Parathyroid adenoma (tissue), 2 donors: ENCODE results near the gene ZSWIM6.
"Not testable (repeated sequence)": the region's sequence is repeated elsewhere in the genome, so short reads cannot be mapped to it uniquely, and the experiment has no call there.

Experiments
- H2AFZ ChIP-seq: fragments of 300-600 bp; sonication (generic); one replicate; pipeline ENCODE4 v1.7.0; 2017; ENCODE audit warnings: antibody characterized with exemption, mild to moderate bottlenecking
- H3K27ac ChIP-seq: fragments of 300-600 bp; sonication (generic); one replicate; pipeline ENCODE4 v1.7.0; 2017
- H3K27me3 ChIP-seq: fragments of 300-600 bp; sonication (generic); one replicate; pipeline ENCODE4 v1.7.0; 2017; ENCODE audit warnings: low read length; ENCODE audit not compliant: control insufficient read depth, insufficient read depth
- H3K36me3 ChIP-seq: fragments of 300-600 bp; sonication (generic); one replicate; pipeline ENCODE4 v1.7.0; 2017; ENCODE audit warnings: low read length; ENCODE audit not compliant: control insufficient read depth, insufficient read depth
- H3K4me1 ChIP-seq: fragments of 300-600 bp; sonication (generic); one replicate; pipeline ENCODE4 v1.7.0; 2017; ENCODE audit warnings: control low read depth
- H3K4me2 ChIP-seq: fragments of 300-600 bp; sonication (generic); one replicate; pipeline ENCODE4 v1.7.0; 2017; ENCODE audit warnings: low read length
- H3K4me3 ChIP-seq: fragments of 300-600 bp; sonication (generic); one replicate; pipeline ENCODE4 v1.7.0; 2017; ENCODE audit warnings: low read depth, low read length
- H3K79me2 ChIP-seq: fragments of 300-600 bp; sonication (generic); one replicate; pipeline ENCODE4 v1.7.0; 2017; ENCODE audit warnings: control low read depth
- H3K9ac ChIP-seq: fragments of 300-600 bp; sonication (generic); one replicate; pipeline ENCODE4 v1.7.0; 2017; ENCODE audit warnings: mild to moderate bottlenecking
- H3K9me3 ChIP-seq: fragments of 300-600 bp; sonication (generic); one replicate; pipeline ENCODE4 v1.7.0; 2017; ENCODE audit warnings: low read length; ENCODE audit not compliant: control insufficient read depth
- TF ChIP-seq, protein P1 (sequence below): fragments of 300-600 bp; sonication (generic); IDR thresholded peaks from one replicate; pipeline ENCODE4 v1.7.0; 2017; ENCODE audit warnings: antibody characterized with exemption, mild to moderate bottlenecking
- donor health status: primary hyperparathyroidism.

ZSWIM6 gene

DNA sequence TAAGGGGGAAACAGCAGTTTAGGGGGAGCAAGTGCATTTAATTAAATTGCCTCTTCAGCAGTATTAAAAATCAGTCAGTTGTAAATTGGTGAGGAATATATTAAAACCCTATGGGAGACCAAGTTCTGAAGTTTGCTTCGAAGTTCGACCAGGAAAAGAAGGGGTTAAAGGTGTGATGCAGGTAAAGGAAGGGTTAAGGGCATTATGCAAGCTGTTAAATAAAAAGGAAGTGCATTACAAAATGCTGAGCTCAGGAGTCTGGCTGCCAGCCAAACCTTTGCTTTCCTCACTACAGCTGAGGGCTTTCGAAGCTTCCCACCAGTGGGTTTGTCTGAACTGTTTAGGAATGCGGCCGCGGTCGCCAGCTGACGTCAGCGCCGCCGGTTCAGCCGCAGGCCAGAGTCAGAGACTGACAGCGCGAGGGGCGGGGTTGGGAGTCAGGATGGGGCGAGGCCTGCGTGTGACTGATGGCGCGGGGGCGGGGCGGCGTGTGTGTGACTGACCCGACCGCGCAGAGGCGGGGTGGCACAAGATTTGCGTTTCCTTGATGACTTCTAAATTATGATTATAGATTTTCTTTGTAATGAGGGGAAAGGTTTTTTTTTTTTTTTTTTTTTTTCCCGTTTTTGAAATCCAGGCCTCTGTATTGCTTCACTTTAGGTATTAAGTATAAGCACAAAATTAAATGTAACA, 76.6 kb downstream of the ZSWIM6 start:
- Histone ChIP-seq H3K4me1 (peaks cover 7% of the 10 kb centered on the region), H3K4me2 (peak overlapping the region; percentile 77), H3K9ac (no peak overlapping the region), H3K27ac (peak overlapping the region; percentile 60), H3K79me2 (peaks cover 39% of the 10 kb centered on the region), H2AFZ (peak overlapping the region; percentile 38), H3K27me3 (no peaks in the 10 kb centered on the region), H3K9me3 (no peaks in the 10 kb centered on the region), H3K36me3 (no peaks in the 10 kb centered on the region), H3K4me3 (peak overlapping the region; percentile 43)
- TF ChIP-seq, protein P1, sequence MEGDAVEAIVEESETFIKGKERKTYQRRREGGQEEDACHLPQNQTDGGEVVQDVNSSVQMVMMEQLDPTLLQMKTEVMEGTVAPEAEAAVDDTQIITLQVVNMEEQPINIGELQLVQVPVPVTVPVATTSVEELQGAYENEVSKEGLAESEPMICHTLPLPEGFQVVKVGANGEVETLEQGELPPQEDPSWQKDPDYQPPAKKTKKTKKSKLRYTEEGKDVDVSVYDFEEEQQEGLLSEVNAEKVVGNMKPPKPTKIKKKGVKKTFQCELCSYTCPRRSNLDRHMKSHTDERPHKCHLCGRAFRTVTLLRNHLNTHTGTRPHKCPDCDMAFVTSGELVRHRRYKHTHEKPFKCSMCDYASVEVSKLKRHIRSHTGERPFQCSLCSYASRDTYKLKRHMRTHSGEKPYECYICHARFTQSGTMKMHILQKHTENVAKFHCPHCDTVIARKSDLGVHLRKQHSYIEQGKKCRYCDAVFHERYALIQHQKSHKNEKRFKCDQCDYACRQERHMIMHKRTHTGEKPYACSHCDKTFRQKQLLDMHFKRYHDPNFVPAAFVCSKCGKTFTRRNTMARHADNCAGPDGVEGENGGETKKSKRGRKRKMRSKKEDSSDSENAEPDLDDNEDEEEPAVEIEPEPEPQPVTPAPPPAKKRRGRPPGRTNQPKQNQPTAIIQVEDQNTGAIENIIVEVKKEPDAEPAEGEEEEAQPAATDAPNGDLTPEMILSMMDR = no peak

DNA sequence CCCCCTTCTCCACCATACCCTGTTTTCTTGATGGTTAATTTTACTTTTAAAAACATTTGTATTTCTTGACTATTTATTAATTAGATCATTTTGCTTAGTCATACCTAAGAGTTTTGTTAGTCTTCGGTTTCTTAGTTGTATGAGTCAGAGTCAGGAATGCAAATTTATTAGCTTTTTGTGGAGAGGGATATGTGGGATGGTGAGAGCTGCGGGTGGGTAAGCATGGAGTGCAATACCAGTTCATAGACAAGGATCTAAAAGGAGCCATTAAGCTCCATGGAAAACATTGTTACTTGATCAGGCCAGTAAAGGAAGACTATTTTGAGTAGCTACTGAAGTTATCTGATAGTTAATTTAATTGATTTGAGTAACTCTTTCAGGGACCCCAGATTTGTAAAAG, 77.5 kb downstream of the ZSWIM6 start:
- Histone ChIP-seq H3K4me1 (peaks cover 11% of the 10 kb centered on the region), H3K9ac (no peak overlapping the region), H3K9me3 (no peaks in the 10 kb centered on the region), H3K27me3 (no peaks in the 10 kb centered on the region), H3K36me3 (no peaks in the 10 kb centered on the region), H2AFZ (no peak overlapping the region), H3K79me2 (peaks cover 40% of the 10 kb centered on the region), H3K4me2 (peak overlapping the region; percentile 77), H3K4me3 (peak overlapping the region; percentile 43), H3K27ac (peak overlapping the region; percentile 60)
- TF ChIP-seq, protein P1 = no peak

DNA sequence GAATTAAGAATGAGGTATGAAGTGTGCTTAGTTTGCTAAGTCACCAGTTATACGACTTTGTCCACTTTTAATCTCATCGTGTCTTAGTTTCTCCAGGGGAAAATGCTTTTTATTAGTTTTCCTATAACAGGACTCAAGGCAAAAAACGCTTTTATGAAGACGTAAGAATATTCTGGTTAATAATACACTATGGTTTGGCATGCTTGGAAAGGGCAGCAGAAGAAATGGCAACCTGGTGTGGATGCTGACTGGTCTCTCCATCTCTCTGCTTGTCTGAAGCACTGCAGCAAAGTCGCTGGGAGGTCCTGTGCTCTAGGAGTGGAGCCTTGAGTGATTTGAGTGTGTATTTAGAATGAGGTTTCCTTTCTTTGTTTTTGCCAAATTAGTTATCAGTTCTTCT, 78.8 kb downstream of the ZSWIM6 start:
- H3K9me3 ChIP-seq = no peaks in the 10 kb centered on the region
- no peak overlapping the region for H2AFZ ChIP-seq
- H3K4me2 ChIP-seq = no peak overlapping the region
- TF ChIP-seq, protein P1 = no peak
- peaks cover 14% of the 10 kb centered on the region for H3K4me1 ChIP-seq
- no peak overlapping the region for H3K4me3 ChIP-seq
- H3K27ac ChIP-seq = no peak overlapping the region
- H3K9ac ChIP-seq = no peak overlapping the region
- H3K36me3 ChIP-seq = no peaks in the 10 kb centered on the region
- H3K27me3 ChIP-seq = no peaks in the 10 kb centered on the region
- peaks cover 48% of the 10 kb centered on the region for H3K79me2 ChIP-seq

DNA sequence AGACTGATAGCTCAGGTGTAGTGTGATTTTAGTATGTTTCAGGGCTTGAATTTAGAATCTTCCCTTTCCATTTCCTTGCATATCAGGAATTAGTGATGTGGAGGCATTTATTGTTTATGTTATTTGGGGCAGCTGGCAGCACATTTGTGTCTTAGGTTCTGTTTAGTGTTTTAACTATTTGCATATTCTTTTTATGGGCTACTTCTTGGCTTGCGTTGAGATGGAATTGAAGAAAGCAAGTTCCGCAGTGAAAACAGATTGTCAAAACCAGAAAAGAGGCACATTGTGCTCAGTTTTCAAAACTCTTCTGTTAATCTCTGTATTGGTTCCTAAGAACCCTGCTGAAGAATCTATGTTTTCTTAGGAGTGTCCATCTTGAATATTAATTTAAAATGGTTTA, 80.3 kb downstream of the ZSWIM6 start:
- H3K4me3 ChIP-seq = no peak overlapping the region
- H3K79me2 ChIP-seq = peaks cover 64% of the 10 kb centered on the region
- no peaks in the 10 kb centered on the region for H3K27me3 ChIP-seq
- no peak overlapping the region for H2AFZ ChIP-seq
- H3K4me1 ChIP-seq = peaks cover 21% of the 10 kb centered on the region
- TF ChIP-seq, protein P1 = no peak
- H3K4me2 ChIP-seq = no peak overlapping the region
- no peak overlapping the region for H3K27ac ChIP-seq
- H3K9me3 ChIP-seq = no peaks in the 10 kb centered on the region
- H3K9ac ChIP-seq = no peak overlapping the region
- no peaks in the 10 kb centered on the region for H3K36me3 ChIP-seq

DNA sequence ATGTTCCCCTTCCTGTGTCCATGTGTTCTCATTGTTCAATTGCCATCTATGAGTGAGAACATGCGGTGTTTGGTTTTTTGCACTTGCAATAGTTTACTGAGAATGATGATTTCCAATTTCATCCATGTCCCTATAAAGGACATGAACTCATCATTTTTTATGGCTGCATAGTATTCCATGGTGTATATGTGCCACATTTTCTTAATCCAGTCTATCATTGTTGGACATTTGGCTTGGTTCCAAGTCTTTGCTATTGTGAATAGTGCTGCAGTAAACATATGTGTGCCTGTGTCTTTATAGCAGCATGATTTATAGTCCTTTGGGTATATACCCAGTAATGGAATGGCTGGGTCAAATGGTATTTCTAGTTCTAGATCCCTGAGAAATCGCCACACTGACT, 81.1 kb downstream of the ZSWIM6 start:
- H3K4me1 ChIP-seq = peaks cover 15% of the 10 kb centered on the region

More for the DNA sequence above, 81.1 kb downstream of the ZSWIM6 start:
- H2AFZ ChIP-seq, H3K4me2 ChIP-seq, H3K4me3 ChIP-seq, H3K27me3 ChIP-seq, H3K9ac ChIP-seq, H3K36me3 ChIP-seq, H3K27ac ChIP-seq, H3K9me3 ChIP-seq: not testable (repeated sequence)
- H3K79me2 ChIP-seq = peaks cover 71% of the 10 kb centered on the region
